Panc1 (cell line): ENCODE measurements around the gene SULT4A1.
"Not testable (repeated sequence)": the region's sequence is repeated elsewhere in the genome, so short reads cannot be mapped to it uniquely, and the experiment has no call there.

Experiments
- CTCF ChIP-seq: fragments of 450-650 bp; IDR thresholded peaks from 2 replicates; pipeline ENCODE4 v1.5.1; 2017; ENCODE audit warnings: mild to moderate bottlenecking
- POLR2AphosphoS5 ChIP-seq: IDR thresholded peaks from 2 replicates; pipeline ENCODE4 v1.6.1; 2012; ENCODE audit warnings: mild to moderate bottlenecking, low read depth, low read length, moderate library complexity

- TF ChIP-seq CTCF, POLR2AphosphoS5: not testable (repeated sequence)
Measured at GRCh38 chr22:43869001-43869400, 6.7 kb upstream of the SULT4A1 start.
